Measurements from ENCODE around the gene BSND.
"Not testable (repeated sequence)": the region's sequence is repeated elsewhere in the genome, so short reads cannot be mapped to it uniquely, and the experiment has no call there.

The BSND gene

DNA sequence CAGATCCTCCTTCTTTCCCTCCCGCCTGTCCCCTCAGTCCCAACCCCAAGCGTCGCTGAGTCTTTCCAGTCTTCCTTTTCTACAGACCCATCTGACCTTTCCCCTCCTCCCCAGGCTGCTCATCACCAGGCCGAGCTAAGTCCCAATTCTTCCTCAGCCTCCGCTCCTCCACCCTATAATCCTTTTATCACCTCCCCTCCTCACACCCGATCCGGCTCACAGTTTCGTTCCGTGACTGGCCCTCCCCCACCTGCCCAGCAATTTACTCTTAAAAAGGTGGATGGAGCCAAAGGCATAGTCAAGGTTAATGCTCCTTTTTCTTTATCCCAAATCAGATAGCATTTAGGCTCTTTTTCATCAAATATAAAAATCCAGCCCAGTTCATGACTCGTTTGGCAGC, 25.4 kb downstream of the BSND start:
- not testable (repeated sequence) for DNase-seq

DNA sequence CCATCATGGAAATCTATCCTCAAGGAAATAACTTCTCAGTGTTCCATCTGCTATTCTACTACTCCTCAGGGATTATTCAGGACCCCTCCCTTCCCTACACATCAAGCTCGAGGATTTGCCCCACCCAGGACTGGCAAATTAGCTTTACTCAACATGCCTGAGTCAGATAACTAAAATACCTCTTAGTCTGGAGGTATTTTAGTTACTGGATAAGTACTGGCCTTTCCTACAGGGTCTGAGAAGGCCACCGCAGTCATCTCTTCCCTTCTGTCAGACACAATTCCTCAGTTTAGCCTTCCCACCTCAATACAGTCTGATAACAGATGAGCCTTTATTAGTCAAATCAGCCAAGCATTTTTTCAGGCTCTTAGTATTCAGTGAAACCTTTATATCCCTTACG, 27.9 kb downstream of the BSND start:
- not testable (repeated sequence) for DNase-seq

DNA sequence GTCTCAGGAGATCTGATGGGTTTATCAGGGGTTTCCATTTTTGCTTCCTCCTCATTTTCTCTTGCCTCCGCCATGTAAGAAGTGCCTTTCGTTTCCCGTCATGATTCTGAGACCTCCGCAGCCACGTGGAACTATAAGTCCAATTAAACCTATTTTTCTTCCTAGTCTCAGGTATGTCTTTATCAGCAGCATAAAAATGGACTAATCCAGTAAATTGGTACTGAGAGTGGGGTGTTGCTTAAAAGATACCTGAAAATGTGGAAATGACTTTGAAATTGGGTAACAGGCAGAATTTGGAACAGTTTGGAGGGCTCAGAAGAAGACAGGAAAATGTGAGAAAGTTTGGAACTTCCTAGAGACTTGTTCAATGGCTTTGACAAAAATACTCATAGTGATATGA, 32.4 kb downstream of the BSND start:
- not testable (repeated sequence) for DNase-seq

DNA sequence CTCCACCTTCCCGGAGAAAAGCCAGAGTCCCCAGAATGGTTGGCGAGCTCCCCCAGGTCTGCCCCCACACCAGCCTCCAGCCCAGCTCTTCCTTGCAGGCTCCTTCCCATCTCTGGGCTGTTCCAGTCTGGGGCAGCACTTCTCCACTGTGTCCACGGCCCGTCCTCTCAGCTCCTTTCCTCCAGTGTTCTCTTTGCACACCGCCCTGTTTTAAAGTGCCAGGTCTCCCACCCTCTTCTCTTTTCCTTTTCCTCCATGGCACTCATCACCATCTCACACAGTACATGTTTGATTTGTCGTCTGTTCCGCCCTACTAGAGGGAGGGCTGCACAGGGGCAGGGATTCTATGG, 34.5 kb downstream of the BSND start:
- DNase-seq, result no peak

DNA sequence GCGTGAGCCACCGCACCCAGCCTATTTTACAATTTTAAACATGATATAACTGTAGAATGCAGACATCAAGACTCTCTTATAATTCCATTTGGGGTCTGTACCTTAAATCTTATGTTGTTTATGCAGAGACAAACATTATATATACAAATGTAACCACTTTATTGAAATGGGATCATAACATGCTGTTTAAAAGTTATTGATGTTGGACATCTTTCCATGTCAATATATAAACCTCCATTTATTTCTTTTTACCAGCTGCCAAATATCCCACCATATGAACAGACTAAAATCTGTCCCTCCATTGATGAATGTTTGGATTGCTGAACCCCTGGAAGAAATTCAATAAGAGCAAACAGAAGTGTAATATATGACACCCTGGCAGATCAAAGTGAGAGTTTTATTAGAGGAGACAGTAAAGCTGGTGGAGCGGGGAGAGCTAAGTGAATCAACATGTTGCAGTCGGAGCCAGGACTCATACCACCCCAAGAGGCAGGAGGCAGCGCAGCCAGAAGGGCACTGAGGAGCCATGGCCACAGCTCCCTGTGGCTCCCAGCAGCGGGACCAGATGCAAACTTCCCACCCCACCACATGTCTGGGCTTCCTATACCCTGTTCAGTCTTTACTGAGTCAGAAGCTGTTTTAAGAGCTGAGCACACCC, 35.9 kb downstream of the BSND start:
- no peak for DNase-seq

DNA sequence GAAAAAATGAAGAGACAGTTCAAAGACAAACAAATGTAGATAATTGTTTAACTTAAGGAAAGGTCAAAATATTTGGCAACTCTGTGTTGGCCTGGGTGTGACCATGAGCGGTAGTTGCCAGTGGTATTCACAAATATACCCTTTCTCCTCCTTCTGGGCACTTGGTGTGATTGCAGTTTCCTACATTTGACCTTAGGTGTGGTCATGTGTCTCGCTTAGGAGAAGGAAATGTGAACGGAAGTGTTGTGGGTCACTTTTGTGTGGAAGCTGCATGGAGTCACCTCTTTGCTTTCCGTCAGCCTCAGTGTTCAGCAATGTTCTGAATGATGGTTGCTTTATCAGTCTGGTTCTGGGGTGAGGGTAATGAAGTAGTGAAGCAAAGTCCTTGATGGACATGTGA, 37.2 kb downstream of the BSND start:
- no peak for DNase-seq

DNA sequence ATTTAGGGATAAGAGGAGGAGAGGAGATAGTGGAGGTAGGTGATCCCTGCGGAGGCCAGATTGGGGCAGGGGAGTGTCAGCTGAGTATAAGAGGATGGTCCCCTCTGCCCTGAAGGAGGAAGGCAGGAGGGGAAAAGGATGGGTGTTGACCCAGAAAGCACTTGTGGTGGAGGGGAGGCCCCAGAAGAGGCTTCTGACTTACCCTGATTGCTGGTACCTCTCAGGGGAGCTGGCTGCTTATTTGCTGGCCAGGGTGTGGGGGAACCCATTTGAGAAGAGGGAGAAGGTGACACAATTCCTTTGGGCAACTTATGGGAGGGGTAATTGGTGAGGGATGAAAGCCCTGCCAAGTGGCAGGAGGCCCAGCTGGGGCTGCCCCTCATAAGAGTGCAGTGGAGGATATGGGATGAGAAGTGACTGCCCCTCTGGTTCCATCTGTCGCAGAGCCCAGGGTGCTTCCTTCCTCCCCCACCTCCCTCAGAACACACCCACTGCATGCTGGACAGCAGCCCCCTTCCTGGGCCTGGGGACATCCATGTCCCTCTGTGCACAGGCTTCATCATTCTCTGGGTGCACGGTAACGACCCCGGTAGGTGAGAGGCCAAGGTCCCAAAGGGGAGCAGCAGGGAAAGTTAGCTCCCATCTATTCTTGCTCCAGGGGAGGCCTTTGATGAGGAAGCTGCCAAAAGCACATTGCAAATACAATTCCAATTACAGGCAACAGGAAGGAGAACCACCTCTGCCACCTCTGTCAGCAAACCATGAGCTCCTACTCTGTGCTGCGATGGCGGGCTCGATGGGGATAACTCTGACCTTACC, 39.2 kb downstream of the BSND start:
- no peak for DNase-seq

DNA sequence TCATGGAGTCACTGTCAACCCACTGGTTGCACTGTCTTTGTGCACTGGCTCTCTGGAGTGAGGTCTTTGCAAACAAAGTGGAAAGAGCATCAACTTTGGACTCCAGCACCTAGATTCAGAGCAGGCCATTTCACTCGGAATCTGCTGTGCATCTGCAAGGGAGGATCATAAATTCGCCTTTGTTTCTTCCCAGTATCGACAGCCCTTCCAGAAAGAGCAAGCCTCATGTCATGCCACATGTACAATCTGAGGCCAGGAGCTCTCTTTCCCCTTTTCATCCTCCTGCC, 39.8 kb downstream of the BSND start:
- no peak for DNase-seq

DNA sequence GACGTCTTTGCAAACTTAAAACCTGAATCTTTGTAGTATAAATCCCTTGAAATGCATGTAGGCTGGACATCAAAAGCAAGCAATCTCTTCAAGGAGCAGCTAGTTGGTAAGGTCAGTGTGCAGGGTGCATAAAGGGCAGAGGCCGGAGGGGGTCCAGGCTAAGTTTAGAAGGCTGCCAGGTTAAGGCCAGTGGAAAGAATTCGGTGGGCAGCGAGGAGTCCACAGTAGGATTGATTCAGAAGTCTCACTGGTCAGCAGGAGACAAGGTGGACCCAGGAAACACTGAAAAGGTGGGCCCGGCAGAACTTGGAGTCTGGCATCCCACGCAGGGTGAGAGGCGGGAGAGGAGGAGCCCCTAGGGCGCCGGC, 40.2 kb downstream of the BSND start:
- no peak for DNase-seq

DNA sequence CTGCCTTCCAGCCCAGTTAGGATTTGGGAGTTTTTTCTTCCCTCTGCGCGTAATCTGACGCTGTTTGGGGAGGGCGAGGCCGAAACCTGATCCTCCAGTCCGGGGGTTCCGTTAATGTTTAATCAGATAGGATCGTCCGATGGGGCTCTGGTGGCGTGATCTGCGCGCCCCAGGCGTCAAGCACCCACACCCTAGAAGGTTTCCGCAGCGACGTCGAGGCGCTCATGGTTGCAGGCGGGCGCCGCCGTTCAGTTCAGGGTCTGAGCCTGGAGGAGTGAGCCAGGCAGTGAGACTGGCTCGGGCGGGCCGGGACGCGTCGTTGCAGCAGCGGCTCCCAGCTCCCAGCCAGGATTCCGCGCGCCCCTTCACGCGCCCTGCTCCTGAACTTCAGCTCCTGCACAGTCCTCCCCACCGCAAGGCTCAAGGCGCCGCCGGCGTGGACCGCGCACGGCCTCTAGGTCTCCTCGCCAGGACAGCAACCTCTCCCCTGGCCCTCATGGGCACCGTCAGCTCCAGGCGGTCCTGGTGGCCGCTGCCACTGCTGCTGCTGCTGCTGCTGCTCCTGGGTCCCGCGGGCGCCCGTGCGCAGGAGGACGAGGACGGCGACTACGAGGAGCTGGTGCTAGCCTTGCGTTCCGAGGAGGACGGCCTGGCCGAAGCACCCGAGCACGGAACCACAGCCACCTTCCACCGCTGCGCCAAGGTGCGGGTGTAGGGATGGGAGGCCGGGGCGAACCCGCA, 40.8 kb downstream of the BSND start, which contains the start of gene PCSK9:
Gene PCSK9, plus strand, starts transcription at position 207 of the 741 bp plus-strand sequence. Its CDS starts 290 bp downstream, at position 497.
- DNase-seq, result no peak

DNA sequence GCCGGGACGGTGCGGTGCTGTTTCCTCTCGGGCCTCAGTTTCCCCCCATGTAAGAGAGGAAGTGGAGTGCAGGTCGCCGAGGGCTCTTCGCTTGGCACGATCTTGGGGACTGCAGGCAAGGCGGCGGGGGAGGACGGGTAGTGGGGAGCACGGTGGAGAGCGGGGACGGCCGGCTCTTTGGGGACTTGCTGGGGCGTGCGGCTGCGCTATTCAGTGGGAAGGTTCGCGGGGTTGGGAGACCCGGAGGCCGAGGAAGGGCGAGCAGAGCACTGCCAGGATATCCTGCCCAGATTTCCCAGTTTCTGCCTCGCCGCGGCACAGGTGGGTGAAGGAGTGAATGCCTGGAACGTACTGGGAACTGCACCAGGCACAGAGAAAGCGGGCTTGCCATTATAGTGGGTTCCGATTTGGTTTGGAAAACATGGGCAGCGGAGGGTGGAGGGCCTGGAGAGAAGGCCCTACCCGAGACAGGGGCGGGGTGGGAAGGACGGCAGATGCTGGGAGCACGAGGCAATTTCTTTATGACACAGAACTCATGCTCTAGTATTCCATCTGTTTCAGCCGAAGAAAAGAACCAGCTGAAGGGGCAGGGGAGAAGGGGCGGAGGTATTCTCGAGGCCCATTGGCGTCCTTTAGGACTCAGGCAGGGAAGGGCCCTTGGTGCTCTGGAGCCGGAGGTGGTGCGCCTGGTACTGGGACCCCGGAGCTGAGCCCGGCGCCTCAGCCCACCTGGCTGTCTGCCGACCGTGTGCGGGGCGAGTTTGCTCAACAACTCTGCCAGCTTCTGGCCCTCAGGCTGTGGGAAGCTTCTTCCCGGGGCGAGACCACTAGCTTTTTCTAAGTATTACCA, 41.6 kb downstream of the BSND start:
- no peak for DNase-seq

DNA sequence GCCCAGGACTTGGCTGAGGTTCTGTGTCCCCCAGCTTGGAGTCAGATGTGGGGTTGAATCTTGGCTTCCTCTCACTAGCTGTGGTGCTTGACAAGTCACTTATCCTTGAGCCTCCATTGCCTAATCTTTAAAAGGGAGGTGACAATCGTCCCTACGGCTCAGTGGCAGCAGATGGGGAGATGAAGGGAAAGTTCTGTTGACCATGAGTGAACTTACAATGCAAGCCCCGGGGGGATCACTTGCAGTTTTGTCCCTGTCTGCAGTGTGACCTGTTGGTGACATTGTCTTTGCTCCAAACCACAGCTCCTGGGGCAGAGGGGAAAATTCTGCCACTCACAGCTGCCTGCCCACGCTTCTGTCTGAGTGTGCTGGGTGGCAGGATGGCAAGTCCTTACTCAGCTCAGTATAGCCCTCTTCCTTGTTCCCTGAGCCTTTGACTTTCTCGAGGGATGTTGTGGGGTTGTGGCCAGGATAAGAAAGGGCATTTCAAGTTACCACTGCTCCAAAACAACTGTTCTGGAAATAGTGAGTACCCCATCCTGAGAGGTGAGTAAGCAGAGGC, 42.3 kb downstream of the BSND start:
- DNase-seq, result no peak

DNA sequence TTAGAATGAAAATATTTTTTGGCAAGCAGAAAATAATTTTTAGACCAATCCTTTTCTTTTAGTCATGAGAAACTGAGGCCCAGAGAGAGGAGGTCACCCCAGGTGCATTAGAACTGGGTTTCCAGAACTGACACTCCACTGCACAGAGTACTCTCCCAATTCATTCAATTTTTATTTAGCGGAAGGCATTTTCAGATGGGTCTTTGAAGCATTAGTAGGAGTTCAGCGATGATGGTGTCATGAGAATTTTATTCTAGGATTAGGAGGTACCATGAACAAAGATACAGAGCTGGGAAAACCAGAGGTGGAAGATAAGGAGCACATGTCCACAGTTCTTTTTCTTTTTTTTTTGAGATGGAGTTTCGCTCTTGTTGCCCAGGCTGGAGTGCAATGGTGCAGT, 42.9 kb downstream of the BSND start:
- no peak for DNase-seq

DNA sequence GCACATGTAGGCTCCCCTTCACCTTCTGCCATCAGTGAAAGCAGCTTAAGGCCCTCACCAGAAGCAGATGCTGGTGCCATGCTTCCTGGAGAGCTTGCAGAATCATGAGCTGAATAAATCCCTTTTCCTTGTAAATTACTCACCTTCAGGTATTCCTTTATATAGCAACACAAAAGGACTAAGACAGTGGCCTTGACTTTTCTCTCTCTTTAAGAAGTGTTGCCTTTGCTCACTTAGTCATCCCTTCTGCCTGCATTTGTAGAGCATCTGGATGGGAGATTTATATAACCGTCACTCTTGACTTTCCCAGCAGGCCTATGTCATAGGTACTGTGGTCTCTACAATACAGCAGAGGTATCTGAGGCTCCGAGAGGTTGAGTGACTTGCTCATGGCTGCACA, 44.3 kb downstream of the BSND start:
- DNase-seq, result no peak

DNA sequence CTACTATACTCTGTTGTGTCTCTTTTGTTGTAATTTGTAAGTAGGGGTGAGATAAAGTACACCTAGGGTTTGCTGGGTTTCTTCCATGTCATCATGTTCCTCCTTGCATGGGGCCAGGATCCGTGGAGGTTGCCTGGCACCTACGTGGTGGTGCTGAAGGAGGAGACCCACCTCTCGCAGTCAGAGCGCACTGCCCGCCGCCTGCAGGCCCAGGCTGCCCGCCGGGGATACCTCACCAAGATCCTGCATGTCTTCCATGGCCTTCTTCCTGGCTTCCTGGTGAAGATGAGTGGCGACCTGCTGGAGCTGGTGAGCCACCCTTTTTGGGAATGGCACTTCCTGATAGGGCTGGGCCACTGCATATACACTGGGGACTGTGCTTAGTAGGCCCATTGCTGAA, 45.0 kb downstream of the BSND start:
- no peak for DNase-seq

DNA sequence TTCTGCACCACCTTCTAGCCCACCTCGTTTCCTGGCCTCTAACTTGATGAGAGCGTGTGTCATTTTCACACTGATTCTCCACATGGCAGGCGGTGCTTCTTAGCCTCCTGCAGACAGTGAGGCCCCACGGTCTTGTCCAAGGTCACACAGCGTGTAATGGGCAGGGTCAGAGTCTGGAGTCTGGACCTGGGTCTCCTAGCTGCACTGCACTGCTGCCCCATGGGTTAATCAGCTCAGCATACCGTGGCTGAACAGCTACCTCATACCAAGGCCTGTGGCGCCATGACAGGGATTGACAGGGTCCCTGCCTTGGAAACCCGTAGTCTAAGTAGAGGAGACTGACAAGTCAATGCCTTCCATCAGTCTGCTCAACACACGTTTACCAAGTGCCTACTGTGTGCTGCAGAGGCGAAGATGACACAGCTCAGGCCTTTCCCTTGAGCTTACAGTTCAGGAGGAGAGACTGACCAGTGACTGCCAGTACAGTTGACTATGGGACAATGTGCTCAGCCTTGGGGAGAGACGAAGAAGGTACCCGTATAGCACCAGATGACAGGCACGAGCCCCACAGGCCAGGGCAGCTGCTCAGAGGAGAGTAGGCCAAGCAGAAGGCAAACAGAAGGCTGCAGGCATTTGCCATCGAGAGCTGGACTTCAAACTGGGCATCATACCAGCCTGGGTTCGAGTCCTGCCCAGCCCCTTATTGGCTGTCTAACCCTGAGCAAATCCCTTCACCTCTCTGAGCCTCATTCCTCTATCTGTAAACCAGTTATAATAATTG, 46.1 kb downstream of the BSND start:
- DNase-seq, result no peak

DNA sequence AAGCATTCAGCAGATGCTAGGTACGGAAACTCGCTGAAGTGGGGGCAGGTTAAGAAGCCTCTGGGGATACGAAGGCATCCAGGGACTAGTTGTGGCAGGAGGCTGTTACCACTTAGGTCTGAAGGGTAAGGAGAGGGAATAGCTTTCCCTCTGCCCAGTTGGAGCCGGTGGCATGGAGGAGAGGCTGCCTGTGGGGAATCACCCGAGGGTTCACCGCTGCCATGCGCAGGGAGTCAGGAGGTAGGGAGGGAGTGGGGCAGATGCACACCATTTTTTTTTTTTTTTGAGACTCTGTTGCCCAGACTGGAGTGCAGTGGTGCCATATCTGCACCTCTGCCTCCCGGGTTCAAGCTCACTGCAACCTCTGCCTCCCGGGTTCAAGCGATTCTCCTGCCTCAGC, 46.7 kb downstream of the BSND start:
- no peak for DNase-seq

DNA sequence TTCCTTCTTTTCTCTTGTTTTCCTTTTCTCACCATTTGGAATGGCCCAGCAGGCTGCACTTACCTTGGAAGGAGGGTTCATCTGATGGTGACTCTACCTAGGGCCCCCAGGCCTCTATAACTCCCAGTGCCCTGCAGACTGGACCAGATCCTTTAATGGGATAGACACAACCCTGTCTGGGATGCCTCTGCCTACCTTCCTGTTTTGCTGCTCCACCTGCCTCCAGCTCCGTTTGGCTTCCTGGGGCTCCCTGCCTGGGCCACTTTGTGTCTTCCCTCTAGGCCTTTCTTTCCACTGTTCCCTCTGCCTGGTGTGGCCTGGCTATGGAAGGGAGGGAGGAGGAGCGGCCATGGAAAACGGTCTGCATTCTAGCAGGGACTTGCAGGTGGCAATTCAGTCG, 48.1 kb downstream of the BSND start:
- DNase-seq, result no peak

DNA sequence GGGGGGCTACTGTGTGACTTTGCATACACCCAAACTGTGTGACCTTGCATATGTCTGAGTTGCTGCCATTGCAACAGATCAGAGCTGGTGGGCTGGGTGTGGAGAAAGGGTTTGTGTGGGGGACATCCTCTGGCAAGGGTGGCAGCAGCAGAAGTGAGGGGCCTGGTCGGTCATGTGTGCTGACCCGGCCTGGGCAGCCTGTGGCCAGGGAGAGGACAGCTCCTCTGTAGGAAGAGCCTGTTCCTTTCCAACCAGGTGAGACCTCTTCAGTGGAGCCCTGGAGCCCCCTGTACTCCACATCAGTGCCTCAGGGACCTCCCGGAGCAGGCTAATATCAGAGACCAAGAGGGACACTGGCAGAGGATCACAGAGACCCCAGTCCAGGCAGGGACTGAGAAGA, 48.9 kb downstream of the BSND start:
- no peak for DNase-seq

DNA sequence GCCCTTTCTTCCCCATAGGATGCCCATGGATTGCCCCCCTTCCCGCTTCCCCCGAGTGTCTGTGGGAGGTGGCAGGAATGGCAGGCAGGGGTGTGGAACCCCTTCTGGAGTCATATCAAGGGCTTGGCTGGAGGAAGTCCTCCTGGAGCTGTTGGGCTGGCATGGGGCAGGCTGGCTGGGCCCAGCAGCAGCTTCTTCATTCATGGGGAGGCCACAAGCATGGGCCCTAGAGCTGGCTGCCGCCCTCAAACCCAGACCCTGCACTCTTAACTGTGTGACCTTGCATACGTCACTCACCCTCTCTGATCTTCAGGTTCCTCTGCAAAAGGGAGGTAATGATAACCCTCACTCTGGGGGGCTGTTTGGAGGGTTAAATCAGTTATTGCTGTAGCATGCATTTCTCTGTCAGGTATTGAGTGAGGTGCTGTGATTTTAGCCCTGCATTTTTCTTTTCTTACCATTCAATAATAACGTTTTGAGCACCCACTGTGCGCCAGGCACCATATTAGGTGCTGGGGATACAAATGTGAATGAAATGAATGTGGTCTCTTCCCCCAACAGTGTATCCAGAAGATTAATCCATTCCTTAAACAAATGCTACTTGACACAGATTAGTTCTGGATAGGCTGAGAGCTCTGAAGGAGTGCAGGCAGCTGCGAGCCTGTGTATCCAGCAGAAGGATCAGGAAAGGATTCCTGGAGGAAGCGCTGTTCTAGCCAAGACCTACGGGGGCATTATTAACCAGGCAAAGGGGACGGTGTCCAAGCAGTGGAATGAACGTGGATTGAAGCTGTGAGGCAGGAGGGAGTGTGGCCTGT, 49.9 kb downstream of the BSND start:
- DNase-seq, result no peak

DNA sequence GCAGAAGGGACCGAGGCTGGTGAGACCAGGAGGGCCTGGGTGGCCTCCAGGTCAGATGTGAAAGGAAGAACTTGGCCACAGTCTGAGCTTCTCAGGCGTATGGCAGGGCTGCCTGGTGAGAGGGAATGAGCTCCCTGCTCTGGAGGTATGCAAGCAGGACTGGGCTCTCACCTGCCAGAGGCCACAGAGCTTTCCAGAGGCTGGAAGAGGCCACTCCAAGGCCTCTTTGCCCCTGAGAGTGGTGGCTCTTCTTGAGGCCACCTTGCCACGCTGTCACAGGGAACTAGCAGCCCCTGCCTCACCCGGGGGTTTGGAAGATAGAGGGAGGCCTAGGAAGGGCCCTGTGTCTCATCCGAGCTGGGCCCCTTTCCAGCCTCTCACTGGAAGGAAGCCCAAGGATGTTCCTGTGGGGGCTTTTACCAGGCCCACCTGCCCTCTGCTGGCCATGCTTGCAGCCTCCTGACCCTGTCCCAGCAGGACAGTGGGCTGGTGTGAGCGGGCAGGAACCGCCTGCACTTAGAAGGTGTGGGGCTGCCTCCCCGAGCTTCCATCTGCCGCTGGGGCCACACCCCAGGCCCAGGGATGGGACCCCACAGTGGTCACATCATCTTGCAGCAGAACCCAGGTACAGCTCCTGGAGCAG, 50.7 kb downstream of the BSND start:
- DNase-seq, result no peak
